DOHH2 (cell line): Measurements from ENCODE around the gene PKM.

Source experiments
- H3F3A ChIP-seq: fragments of 200-600 bp; sonication (generic), shearing (Covaris generic); 2 replicates; pipeline ENCODE4 v1.6.0; 2016; ENCODE audit warnings: antibody characterized with exemption, mild to moderate bottlenecking; ENCODE audit not compliant: control insufficient read depth, insufficient read depth
- H3K27ac ChIP-seq: fragments of 200-600 bp; sonication (generic); 2 replicates; pipeline ENCODE4 v1.5.1; 2014; ENCODE audit warnings: low read depth, mild to moderate bottlenecking, low read length, moderate library complexity
- H3K27me3 ChIP-seq: fragments of 200-600 bp; sonication (generic); 2 replicates; pipeline ENCODE4 v1.6.1; 2014; ENCODE audit warnings: mild to moderate bottlenecking, low read length, mixed read lengths; ENCODE audit not compliant: control insufficient read depth
- H3K36me3 ChIP-seq: fragments of 200-600 bp; sonication (generic); 2 replicates; pipeline ENCODE4 v1.6.1; 2014; ENCODE audit warnings: mild to moderate bottlenecking, low read length, moderate library complexity, mixed read lengths; ENCODE audit not compliant: control insufficient read depth
- H3K4me1 ChIP-seq: fragments of 200-600 bp; sonication (generic); 2 replicates; pipeline ENCODE4 v1.6.1; 2014; ENCODE audit warnings: mild to moderate bottlenecking, low read length, mixed read lengths; ENCODE audit not compliant: control insufficient read depth
- H3K4me2 ChIP-seq: fragments of 200-600 bp; sonication (generic); 2 replicates; pipeline ENCODE4 v1.6.0; 2014; ENCODE audit warnings: mild to moderate bottlenecking, low read length, moderate library complexity
- H3K4me3 ChIP-seq: fragments of 200-600 bp; sonication (generic); 2 replicates; pipeline ENCODE4 v1.5.1; 2014; ENCODE audit warnings: mild to moderate bottlenecking, low read length, mixed read lengths
- H3K79me2 ChIP-seq: fragments of 200-600 bp; sonication (generic); 2 replicates; pipeline ENCODE4 v1.6.1; 2014; ENCODE audit warnings: mild to moderate bottlenecking, low read length, mixed read lengths; ENCODE audit not compliant: control insufficient read depth
- H3K9me2 ChIP-seq: fragments of 200-600 bp; sonication (generic); replicated peaks from 2 replicates; pipeline ENCODE4 v1.6.1; 2014; ENCODE audit warnings: mild to moderate bottlenecking, low read length, mixed read lengths; ENCODE audit not compliant: control insufficient read depth
- H3K9me3 ChIP-seq: fragments of 200-600 bp; sonication (generic); 2 replicates; pipeline ENCODE4 v1.6.1; 2014; ENCODE audit warnings: antibody characterized with exemption, low read length, mixed read lengths; ENCODE audit not compliant: control insufficient read depth, insufficient read depth
- H4K20me1 ChIP-seq: fragments of 200-600 bp; sonication (generic); 2 replicates; pipeline ENCODE4 v1.6.0; 2014; ENCODE audit warnings: low read depth, mild to moderate bottlenecking, antibody characterized with exemption, low read length, moderate library complexity; ENCODE audit not compliant: control insufficient read depth, insufficient read depth
- EZH2phosphoT487 ChIP-seq: fragments of 200-600 bp; sonication (generic); IDR thresholded peaks from 2 replicates; pipeline ENCODE4 v1.6.1; 2017; ENCODE audit warnings: borderline replicate concordance, mild to moderate bottlenecking, antibody characterized with exemption, low read length, moderate library complexity, mixed read lengths
- TF ChIP-seq, protein P1 (sequence below): fragments of 200-600 bp; sonication (generic); IDR thresholded peaks from one replicate; pipeline ENCODE4 v1.5.1; 2014; ENCODE audit warnings: antibody characterized with exemption, mild to moderate bottlenecking, low read depth, low read length; ENCODE audit not compliant: poor library complexity, severe bottlenecking

The PKM gene

DNA sequence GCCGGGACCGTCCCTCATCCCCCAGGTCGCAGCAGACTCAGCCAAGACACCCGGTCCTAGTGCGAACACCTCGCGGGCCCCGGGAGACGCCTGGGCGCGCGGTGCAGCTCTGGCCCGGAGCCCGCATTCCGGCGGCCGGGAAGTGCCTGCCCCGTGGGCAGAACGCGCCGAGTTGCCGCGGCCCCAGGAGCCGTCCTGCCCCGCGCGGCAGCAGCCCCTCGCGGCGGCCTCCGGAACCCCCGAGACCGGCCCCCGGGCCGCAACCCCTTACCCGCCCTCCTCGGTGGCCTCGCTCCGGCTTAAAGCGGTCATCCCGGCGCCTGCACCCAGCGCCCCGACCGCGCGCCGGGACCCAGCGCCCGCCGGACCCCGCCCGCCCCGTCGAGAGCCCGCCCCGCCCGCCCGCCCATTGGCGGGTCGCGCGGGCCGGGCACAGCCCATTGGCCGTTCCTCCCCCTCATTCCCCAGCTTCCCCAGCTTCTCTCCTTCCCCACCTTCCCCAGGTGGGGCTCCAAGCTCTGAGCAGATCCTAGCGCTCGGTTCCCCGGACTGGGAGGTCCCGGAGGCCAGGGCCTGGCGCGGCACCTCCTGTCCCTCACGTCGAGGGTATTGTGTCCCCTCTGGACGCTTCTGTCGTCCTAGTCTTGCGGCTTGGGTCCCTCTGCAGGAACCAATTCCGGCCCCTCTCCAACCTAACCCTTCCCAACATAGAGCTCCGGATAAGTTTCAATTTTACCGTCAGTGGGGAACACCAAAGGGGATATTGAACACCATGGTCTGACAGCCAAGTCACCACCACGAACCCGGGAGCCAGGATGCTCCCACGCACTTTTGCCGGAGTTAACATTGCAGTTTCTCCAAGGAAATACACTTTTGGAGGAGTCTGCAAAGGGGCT lies 33.3 kb downstream of the PKM start, which contains the start of gene GRAMD2A:
TSS of gene GRAMD2A (minus strand) at position 328 of the 896 bp plus-strand sequence.
- H3K4me2 ChIP-seq: peak within 1 kb of the TSS; percentile 30; the same call in 1 of the 2 replicates
- peaks cover 38% of the 10 kb centered on the region for H3F3A ChIP-seq

DNA sequence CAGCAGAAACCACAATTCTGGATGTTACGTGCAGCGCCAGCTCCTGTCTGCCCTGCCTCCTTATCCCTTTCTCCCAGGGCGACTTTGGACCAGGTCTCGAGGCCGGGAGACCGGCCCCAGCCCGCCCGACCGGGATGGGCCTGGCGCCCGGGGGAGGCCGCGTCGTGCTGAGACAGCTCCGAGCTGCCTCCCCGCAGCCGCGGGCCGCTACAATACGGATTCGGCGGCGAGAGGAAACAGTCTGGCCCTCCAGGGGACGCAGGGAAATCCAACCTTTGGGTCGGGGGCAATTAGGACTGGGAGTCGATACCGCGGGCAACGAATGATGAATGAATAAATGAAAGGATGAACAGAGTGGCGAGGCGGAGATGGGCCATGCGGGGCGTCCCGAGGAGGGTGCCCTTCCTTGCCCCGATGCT lies 33.9 kb downstream of the PKM start:
- Histone ChIP-seq H3K27ac (no peak overlapping the region), H3F3A (peaks cover 32% of the 10 kb centered on the region), H3K4me2 (no peak overlapping the region), H3K36me3 (peaks cover 42% of the 10 kb centered on the region), H3K79me2 (no peaks in the 10 kb centered on the region), H3K4me1 (peaks cover 15% of the 10 kb centered on the region), H3K4me3 (no peak overlapping the region), H3K27me3 (no peaks in the 10 kb centered on the region), H3K9me3 (no peaks in the 10 kb centered on the region), H4K20me1 (peaks cover 5% of the 10 kb centered on the region), H3K9me2 (no peaks in the 10 kb centered on the region)
- TF ChIP-seq EZH2phosphoT487: no peak
- TF ChIP-seq, protein P1, sequence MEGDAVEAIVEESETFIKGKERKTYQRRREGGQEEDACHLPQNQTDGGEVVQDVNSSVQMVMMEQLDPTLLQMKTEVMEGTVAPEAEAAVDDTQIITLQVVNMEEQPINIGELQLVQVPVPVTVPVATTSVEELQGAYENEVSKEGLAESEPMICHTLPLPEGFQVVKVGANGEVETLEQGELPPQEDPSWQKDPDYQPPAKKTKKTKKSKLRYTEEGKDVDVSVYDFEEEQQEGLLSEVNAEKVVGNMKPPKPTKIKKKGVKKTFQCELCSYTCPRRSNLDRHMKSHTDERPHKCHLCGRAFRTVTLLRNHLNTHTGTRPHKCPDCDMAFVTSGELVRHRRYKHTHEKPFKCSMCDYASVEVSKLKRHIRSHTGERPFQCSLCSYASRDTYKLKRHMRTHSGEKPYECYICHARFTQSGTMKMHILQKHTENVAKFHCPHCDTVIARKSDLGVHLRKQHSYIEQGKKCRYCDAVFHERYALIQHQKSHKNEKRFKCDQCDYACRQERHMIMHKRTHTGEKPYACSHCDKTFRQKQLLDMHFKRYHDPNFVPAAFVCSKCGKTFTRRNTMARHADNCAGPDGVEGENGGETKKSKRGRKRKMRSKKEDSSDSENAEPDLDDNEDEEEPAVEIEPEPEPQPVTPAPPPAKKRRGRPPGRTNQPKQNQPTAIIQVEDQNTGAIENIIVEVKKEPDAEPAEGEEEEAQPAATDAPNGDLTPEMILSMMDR: no peak

More for the DNA sequence above, 33.3 kb downstream of the PKM start, which contains the start of gene GRAMD2A:
- H3K4me3 ChIP-seq: no peak within 1 kb of the TSS
- H4K20me1 ChIP-seq: peaks cover 12% of the 10 kb centered on the region
- H3K36me3 ChIP-seq: peaks cover 49% of the 10 kb centered on the region
- peaks cover 15% of the 10 kb centered on the region for H3K4me1 ChIP-seq
- no peaks in the 10 kb centered on the region for H3K27me3 ChIP-seq
- no peak within 1 kb of the TSS for H3K27ac ChIP-seq
- H3K9me2 ChIP-seq: no peaks in the 10 kb centered on the region
- TF ChIP-seq, protein P1: no peak
- TF ChIP-seq EZH2phosphoT487: no peak
- no peaks in the 10 kb centered on the region for H3K79me2 ChIP-seq
- H3K9me3 ChIP-seq: no peaks in the 10 kb centered on the region

DNA sequence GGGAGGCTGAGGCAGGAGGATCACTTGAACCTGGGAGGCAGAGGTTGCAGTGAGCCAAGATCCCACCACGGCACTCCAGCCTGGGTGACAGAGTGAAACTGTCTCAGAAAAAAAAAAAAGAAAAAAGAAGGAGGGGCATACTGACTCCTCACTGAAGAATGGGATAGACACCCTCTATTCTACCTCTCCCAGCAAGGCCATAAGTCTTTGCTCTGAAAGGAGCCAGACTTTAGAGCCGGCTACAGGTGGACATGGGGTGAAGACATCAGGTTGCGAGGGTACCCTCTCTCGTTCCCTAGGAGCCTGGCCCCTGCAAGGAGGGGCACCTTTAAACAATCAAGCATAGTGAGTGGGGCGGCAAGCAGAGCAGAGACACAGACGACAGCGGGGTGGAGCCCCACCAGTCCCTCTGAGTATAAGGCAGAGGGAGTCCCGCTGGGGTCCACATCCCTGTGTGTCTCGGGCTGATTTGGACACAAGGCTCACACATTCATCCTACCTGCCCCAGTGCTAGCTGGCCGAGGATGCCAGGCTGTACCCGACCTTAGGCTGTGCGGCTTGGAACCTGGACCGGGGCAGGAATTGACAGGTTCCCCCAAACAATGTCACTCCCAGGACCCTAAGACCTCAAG lies 34.5 kb downstream of the PKM start:
- Histone ChIP-seq H3K79me2 (no peaks in the 10 kb centered on the region), H3K9me3 (no peaks in the 10 kb centered on the region), H3K4me3 (no peak overlapping the region), H3K4me2 (no peak overlapping the region), H3K27ac (no peak overlapping the region), H3K4me1 (peaks cover 13% of the 10 kb centered on the region), H3F3A (peaks cover 26% of the 10 kb centered on the region), H3K27me3 (peaks cover 1% of the 10 kb centered on the region), H3K36me3 (peaks cover 37% of the 10 kb centered on the region), H3K9me2 (no peaks in the 10 kb centered on the region), H4K20me1 (peaks cover 1% of the 10 kb centered on the region)
- TF ChIP-seq, protein P1: no peak
- no peak for TF ChIP-seq EZH2phosphoT487
